ENCODE results near the gene PLPPR1. TPM values are rescaled to one million over a fixed set of nuclear protein-coding genes. Genes with fewer than 3 reads are reported as not detected.

PLPPR1 gene
- total RNA-seq (2021) = 1.8 and 2.4 TPM in 2 replicates
- long read RNA-seq, transcript PLPPR1-201 (8 exons, 2,495 nt) = major isoform, 8 of 12 reads
- long read RNA-seq, partial matches to known transcripts = 1 of 12 reads
- long read RNA-seq, other reads (novel, unspliced or antisense) = 3 of 12 reads

DNA sequence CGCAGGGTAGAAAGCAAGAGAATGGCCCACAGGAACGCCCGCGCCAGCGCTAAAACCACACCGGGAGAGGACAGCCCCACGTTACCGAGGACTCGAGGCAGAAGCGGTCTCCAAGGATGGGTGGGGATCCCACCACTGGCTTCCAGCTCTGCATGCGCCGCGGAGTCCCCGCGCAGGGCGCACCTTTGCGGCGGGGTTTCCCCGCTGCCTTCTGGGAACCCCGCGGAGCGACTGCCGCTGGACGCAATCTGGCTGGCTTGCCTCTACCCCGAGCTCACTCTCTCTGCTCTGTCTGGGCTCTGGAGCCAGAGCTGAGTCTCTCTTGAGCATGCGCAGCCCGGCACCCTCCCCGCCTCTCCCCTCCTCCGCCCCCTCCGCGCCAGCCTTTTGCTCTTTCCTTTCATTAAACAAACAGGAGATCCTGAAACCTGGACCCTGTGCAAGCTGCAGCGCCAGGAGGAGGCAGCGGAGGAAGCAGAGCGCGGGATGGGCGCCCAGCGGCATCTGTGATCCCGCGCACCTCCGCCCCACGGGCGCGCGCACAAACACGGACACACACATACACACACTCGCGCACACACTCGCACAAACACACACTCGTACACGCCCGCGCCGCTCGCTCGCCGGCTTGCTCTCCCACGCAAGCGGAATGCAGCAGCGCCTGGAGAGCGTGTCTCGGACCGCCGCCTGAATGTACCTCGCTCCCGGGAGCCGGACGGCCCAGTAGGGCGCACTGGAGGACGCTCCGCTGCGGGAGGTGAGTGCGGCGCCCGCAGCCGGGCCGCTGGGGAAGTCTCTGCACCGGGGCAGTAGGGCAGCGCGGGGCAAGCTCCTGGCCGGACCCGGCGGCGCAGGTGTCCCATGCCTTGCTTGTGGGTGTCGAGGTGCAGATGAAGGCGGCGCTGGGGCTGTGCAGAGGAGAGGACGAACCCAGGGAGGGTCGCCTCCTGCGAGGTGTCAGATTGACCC lies at the start of gene PLPPR1:
Gene PLPPR1, plus strand, starts transcription at position 382 of the 969 bp plus-strand sequence.
- no peak within 1 kb of the TSS for H3T11ph ChIP-seq (ENCODE audit: low read length)
- no peak within 1 kb of the TSS for H2BK20ac ChIP-seq (ENCODE audit: low read depth, low read length, poor library complexity, severe bottlenecking)
- Mint-ChIP-seq H3K9me3 (no peaks in the 10 kb centered on the region), H3K27me3 (ENCODE audit: low read depth) (peaks cover 71% of the 10 kb centered on the region), H3K4me1 (peaks cover 21 to 36% of the 10 kb centered on the region in 2 experiments), H3K27ac (no peak within 1 kb of the TSS), H3K36me3 (ENCODE audit: insufficient read depth in 1 of 3, low read depth in 3 of 3) (no peaks in the 10 kb centered on the region), H3K4me3 (peak within 1 kb of the TSS; percentile 82 to 90)
- no peak within 1 kb of the TSS for H2BK120ac ChIP-seq (ENCODE audit: low read depth, low read length, poor library complexity, severe bottlenecking)
- no peak within 1 kb of the TSS for H4K8ac ChIP-seq (replicated peaks; ENCODE audit: insufficient read length, low read depth, low read length)
- H3K79me1 ChIP-seq (ENCODE audit: insufficient read depth, low read depth, low read length, poor library complexity, severe bottlenecking) = no peaks in the 10 kb centered on the region
- no CpG with 5 or more reads among the region's 89 CpGs for WGBS (ENCODE audit: extremely low coverage, insufficient read length, low lambda C conversion rate)
- peaks cover 23% of the 10 kb centered on the region for H3K27me3 ChIP-seq (ENCODE audit: insufficient read depth, low read length)
- H2AK5ac ChIP-seq (ENCODE audit: insufficient read length, low read length) = no peak within 1 kb of the TSS
- H3K14ac ChIP-seq (ENCODE audit: insufficient read depth, low read length) = no peak within 1 kb of the TSS
- H3K23ac ChIP-seq (ENCODE audit: insufficient read length, low read depth, low read length) = no peak within 1 kb of the TSS
- no peak for TF ChIP-seq CTCF (conservative IDR thresholded peaks at IDR 0.05)
- H3K79me2 ChIP-seq (ENCODE audit: insufficient read depth, low read length) = no peaks in the 10 kb centered on the region
- peak; percentile 88 for DNase-seq
- no peak within 1 kb of the TSS for H2BK15ac ChIP-seq (ENCODE audit: low read depth, low read length)
- no peaks in the 10 kb centered on the region for H3K9me3 ChIP-seq (ENCODE audit: control insufficient read depth, low read depth, low read length)
- no peak within 1 kb of the TSS for H2BK12ac ChIP-seq (ENCODE audit: insufficient read length, low read depth, low read length)
- no peak within 1 kb of the TSS for H3K27ac ChIP-seq (ENCODE audit: insufficient read length, low read depth, low read length)
- H3K18ac ChIP-seq (ENCODE audit: insufficient read length, low read depth, low read length) = no peak within 1 kb of the TSS
- no peak within 1 kb of the TSS for H3K56ac ChIP-seq (ENCODE audit: insufficient read length, low read depth, low read length)
- no peaks in the 10 kb centered on the region for H4K20me1 ChIP-seq (ENCODE audit: control insufficient read depth, insufficient read depth, insufficient read length)
- H3K9ac ChIP-seq (ENCODE audit: extremely low read depth, insufficient read length, low read length) = no peak within 1 kb of the TSS
- peak within 1 kb of the TSS; percentile 65 for H3K4me2 ChIP-seq (ENCODE audit: insufficient read depth, insufficient read length, low read length)
- 0 out of 2 replicates have a peak, but pooled peaks cover 2% of the 10 kb centered on the region for H3K4me1 ChIP-seq (ENCODE audit: insufficient read depth, low read length)
- peaks cover 18% of the 10 kb centered on the region for H3K23me2 ChIP-seq (ENCODE audit: insufficient read length, low read depth, low read length, poor library complexity, severe bottlenecking)
- H3K4ac ChIP-seq (ENCODE audit: low read depth, low read length) = no peak within 1 kb of the TSS
- H2BK5ac ChIP-seq (ENCODE audit: insufficient read length, low read length) = no peak within 1 kb of the TSS
- H2AFZ ChIP-seq (ENCODE audit: low read length) = peak within 1 kb of the TSS; percentile 24
- no peak within 1 kb of the TSS for H4K5ac ChIP-seq (ENCODE audit: insufficient read length, low read depth, low read length)
- no peak within 1 kb of the TSS for H4K91ac ChIP-seq (ENCODE audit: insufficient read length, low read depth, low read length)
